ENCODE measurements around the gene BSDC1.
A peak's percentile ranks its signal among the peaks of the same experiment; 100 is the strongest.

The BSDC1 gene

GRCh38 chr1:32351399-32352238 lies 42.6 kb downstream of the BSDC1 start:
- TF ChIP-seq, protein P1, sequence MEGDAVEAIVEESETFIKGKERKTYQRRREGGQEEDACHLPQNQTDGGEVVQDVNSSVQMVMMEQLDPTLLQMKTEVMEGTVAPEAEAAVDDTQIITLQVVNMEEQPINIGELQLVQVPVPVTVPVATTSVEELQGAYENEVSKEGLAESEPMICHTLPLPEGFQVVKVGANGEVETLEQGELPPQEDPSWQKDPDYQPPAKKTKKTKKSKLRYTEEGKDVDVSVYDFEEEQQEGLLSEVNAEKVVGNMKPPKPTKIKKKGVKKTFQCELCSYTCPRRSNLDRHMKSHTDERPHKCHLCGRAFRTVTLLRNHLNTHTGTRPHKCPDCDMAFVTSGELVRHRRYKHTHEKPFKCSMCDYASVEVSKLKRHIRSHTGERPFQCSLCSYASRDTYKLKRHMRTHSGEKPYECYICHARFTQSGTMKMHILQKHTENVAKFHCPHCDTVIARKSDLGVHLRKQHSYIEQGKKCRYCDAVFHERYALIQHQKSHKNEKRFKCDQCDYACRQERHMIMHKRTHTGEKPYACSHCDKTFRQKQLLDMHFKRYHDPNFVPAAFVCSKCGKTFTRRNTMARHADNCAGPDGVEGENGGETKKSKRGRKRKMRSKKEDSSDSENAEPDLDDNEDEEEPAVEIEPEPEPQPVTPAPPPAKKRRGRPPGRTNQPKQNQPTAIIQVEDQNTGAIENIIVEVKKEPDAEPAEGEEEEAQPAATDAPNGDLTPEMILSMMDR (IDR thresholded peaks at IDR 0.05; ENCODE audit: extremely low read depth, insufficient read depth, missing control alignments), result no peak
- DNase-seq (ENCODE audit: low spot score), result peak; percentile 99

DNA sequence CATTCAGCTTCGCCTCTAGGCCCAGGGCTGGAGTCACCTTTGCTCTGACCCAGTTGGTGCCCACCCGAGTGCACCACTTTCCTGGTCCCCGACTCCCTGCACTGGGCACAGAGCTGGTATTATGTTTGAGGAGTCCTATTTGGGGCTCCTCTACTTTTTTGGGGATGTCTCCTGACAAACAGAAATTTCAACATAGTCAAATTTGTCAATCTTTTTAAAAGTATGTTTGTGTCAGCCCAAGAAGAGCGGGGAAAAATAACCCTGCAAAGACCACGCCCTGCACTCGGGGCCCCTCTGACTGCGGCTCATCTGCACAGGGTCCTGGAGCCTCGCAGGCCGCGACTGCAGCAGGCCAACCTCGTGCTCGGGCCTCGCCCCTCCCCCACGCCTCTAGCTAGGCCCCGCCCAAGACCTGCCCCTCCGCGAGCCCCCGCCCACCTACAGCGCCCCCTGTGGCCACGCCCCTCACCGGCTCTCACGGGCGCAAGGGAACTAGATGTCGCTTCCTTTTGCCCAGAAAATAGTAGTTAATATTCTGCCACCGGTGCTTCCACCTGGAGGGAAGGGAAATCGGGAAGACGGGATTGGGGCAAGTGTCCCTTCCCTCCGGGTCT lies 43.3 kb downstream of the BSDC1 start:
- TF ChIP-seq, protein P1 (IDR thresholded peaks at IDR 0.05; ENCODE audit: extremely low read depth, insufficient read depth, missing control alignments), result peak; percentile 31
- peak; percentile 84 for DNase-seq (ENCODE audit: low spot score)
- in situ Hi-C loops (cut with MboI; ENCODE audit: low pct_unique_long_range_greater_than_20kb, low sequenced_read_pairs, unreplicated experiment), result no loop called here

More at GRCh38 chr1:32351399-32352238, 42.6 kb downstream of the BSDC1 start:
- in situ Hi-C loops (cut with MboI; ENCODE audit: low pct_unique_long_range_greater_than_20kb, low sequenced_read_pairs, unreplicated experiment), result no loop called here

GRCh38 chr1:32349211-32349708 lies 45.0 kb downstream of the BSDC1 start:
- TF ChIP-seq, protein P1 (IDR thresholded peaks at IDR 0.05; ENCODE audit: extremely low read depth, insufficient read depth, missing control alignments), result no peak
- in situ Hi-C loops (cut with MboI; ENCODE audit: low pct_unique_long_range_greater_than_20kb, low sequenced_read_pairs, unreplicated experiment), result no loop called here
- DNase-seq (ENCODE audit: low spot score), result no peak

- DNase-seq (ENCODE audit: low spot score), result no peak
- TF ChIP-seq, protein P1 (IDR thresholded peaks at IDR 0.05; ENCODE audit: extremely low read depth, insufficient read depth, missing control alignments), result no peak
- in situ Hi-C loops (cut with MboI; ENCODE audit: low pct_unique_long_range_greater_than_20kb, low sequenced_read_pairs, unreplicated experiment), result no loop called here
Measured at GRCh38 chr1:32346532-32347157, 47.6 kb downstream of the BSDC1 start.

DNA sequence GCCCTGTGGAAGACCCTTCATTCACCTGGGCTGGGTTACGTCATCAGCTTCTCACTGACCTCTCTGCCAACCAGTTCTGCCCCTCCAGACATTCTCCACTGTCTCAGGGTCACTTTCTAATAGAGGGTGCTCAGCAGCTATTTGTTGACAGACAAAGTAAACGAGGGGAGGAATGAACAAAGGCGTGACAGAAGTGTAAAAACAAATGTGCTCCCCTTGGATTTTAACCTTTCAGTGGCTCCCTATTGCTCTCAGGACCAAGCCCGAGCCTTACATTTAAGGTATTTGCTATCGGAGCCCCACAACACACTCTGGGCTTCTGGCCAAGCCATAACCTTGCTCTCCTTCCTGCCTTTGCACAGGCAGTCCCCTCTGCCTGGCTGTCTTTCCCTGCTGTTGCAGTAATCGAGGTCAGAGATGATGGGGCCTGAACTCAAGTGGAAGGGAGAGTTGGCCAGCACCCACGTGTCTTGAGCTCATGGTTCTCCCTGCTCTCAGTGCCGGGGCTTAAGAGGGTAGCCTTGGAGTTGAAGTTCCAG lies 48.9 kb downstream of the BSDC1 start:
- TF ChIP-seq, protein P1 (IDR thresholded peaks at IDR 0.05; ENCODE audit: extremely low read depth, insufficient read depth, missing control alignments), result no peak
- no peak for DNase-seq (ENCODE audit: low spot score)
- in situ Hi-C loops (cut with MboI; ENCODE audit: low pct_unique_long_range_greater_than_20kb, low sequenced_read_pairs, unreplicated experiment), result no loop called here

- DNase-seq (ENCODE audit: low spot score), result no peak
- in situ Hi-C loops (cut with MboI; ENCODE audit: low pct_unique_long_range_greater_than_20kb, low sequenced_read_pairs, unreplicated experiment), result no loop called here
- TF ChIP-seq, protein P1 (IDR thresholded peaks at IDR 0.05; ENCODE audit: extremely low read depth, insufficient read depth, missing control alignments), result no peak
Measured at GRCh38 chr1:32342704-32343103, 51.5 kb downstream of the BSDC1 start.
